ENCODE results near the gene WDR7. TPM values are rescaled to one million over a fixed set of nuclear protein-coding genes. Genes with fewer than 3 reads are reported as not detected.

WDR7 gene
- total and polyA plus RNA-seq, 9 of the 15 experiments (the other 6 are each of a cell fraction or from before 2014, with no cell fraction given): 1.4 to 9.4 (median 5.3) TPM

DNA sequence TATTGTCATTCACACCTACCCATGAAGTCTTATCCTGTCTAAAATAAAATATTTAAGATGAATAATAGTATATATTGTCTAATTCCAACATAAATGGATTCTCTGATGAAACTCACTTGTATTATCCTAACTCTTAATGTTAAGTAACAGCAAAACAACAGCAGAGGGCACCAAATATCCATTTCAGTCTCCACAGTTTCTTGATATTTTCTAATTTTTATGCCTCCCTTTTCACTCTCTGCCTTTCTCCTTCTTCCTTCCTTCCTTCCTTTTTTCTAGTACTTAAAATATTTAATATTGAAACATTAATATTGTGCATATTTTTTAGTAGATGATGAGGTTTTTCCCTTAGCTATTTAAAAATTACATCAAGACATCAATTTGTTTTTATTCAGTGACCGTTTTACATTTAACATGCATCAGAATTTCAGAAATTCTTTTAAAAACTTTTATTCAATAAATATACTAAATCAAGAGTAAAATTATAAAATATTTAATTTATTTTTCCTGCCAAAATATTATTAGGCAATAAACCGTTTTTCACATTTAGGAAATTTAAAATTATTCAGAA lies 97.6 kb downstream of the WDR7 start (continued):
- TF ChIP-seq MLX (CRISPR knock-in tag; conservative IDR thresholded peaks at IDR 0.05): no peak
- no peak for TF ChIP-seq NR1H2 (CRISPR knock-in tag; IDR thresholded peaks at IDR 0.05)
- TF ChIP-seq, protein P1, sequence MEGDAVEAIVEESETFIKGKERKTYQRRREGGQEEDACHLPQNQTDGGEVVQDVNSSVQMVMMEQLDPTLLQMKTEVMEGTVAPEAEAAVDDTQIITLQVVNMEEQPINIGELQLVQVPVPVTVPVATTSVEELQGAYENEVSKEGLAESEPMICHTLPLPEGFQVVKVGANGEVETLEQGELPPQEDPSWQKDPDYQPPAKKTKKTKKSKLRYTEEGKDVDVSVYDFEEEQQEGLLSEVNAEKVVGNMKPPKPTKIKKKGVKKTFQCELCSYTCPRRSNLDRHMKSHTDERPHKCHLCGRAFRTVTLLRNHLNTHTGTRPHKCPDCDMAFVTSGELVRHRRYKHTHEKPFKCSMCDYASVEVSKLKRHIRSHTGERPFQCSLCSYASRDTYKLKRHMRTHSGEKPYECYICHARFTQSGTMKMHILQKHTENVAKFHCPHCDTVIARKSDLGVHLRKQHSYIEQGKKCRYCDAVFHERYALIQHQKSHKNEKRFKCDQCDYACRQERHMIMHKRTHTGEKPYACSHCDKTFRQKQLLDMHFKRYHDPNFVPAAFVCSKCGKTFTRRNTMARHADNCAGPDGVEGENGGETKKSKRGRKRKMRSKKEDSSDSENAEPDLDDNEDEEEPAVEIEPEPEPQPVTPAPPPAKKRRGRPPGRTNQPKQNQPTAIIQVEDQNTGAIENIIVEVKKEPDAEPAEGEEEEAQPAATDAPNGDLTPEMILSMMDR (IDR thresholded peaks at IDR 0.05 in 2 of 3, conservative IDR thresholded peaks at IDR 0.05 in 1 of 3; ENCODE audit: insufficient read depth in 2 of 3, low read depth in 1 of 3, low read length in 3 of 3): peak in 1 of 3 experiments; percentile 57; a peak in 3 of 6 replicates
- no peak for TF ChIP-seq SMARCA4 (IDR thresholded peaks at IDR 0.05)
- TF ChIP-seq, protein P2, sequence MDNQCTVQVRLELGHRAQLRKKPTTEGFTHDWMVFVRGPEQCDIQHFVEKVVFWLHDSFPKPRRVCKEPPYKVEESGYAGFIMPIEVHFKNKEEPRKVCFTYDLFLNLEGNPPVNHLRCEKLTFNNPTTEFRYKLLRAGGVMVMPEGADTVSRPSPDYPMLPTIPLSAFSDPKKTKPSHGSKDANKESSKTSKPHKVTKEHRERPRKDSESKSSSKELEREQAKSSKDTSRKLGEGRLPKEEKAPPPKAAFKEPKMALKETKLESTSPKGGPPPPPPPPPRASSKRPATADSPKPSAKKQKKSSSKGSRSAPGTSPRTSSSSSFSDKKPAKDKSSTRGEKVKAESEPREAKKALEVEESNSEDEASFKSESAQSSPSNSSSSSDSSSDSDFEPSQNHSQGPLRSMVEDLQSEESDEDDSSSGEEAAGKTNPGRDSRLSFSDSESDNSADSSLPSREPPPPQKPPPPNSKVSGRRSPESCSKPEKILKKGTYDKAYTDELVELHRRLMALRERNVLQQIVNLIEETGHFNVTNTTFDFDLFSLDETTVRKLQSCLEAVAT (IDR thresholded peaks at IDR 0.05): no peak
- no peak for TF ChIP-seq MTA2 (IDR thresholded peaks at IDR 0.05; ENCODE audit: low read depth)
- no peak for TF ChIP-seq RNF219 (CRISPR knock-in tag; IDR thresholded peaks at IDR 0.05)
- no peak for TF ChIP-seq NFYB (IDR thresholded peaks at IDR 0.05; ENCODE audit: extremely low read depth, insufficient read length)
- TF ChIP-seq E2F3 (CRISPR knock-in tag; IDR thresholded peaks at IDR 0.05): no peak
- TF ChIP-seq NR3C1 (CRISPR knock-in tag; IDR thresholded peaks at IDR 0.05): no peak
- no peak for TF ChIP-seq SMAD4 (CRISPR knock-in tag; conservative IDR thresholded peaks at IDR 0.05)
- no peak for TF ChIP-seq RBFOX2 (IDR thresholded peaks at IDR 0.05; ENCODE audit: low read depth, low read length)
- TF ChIP-seq, protein P3, sequence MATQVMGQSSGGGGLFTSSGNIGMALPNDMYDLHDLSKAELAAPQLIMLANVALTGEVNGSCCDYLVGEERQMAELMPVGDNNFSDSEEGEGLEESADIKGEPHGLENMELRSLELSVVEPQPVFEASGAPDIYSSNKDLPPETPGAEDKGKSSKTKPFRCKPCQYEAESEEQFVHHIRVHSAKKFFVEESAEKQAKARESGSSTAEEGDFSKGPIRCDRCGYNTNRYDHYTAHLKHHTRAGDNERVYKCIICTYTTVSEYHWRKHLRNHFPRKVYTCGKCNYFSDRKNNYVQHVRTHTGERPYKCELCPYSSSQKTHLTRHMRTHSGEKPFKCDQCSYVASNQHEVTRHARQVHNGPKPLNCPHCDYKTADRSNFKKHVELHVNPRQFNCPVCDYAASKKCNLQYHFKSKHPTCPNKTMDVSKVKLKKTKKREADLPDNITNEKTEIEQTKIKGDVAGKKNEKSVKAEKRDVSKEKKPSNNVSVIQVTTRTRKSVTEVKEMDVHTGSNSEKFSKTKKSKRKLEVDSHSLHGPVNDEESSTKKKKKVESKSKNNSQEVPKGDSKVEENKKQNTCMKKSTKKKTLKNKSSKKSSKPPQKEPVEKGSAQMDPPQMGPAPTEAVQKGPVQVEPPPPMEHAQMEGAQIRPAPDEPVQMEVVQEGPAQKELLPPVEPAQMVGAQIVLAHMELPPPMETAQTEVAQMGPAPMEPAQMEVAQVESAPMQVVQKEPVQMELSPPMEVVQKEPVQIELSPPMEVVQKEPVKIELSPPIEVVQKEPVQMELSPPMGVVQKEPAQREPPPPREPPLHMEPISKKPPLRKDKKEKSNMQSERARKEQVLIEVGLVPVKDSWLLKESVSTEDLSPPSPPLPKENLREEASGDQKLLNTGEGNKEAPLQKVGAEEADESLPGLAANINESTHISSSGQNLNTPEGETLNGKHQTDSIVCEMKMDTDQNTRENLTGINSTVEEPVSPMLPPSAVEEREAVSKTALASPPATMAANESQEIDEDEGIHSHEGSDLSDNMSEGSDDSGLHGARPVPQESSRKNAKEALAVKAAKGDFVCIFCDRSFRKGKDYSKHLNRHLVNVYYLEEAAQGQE (IDR thresholded peaks at IDR 0.05; ENCODE audit: borderline replicate concordance): peak; percentile 38; the same call in 1 of the 2 replicates
- TF ChIP-seq, protein P3 (CRISPR knock-in tag; IDR thresholded peaks at IDR 0.05; ENCODE audit: low read depth): no peak

Data from K562 (cell line).